ENCODE data around the gene NEDD8.

The NEDD8 gene

GRCh38 chr14:24263848-24264247 lies 31.7 kb upstream of the NEDD8 start:
- DNase-seq (ENCODE audit: low spot score): no peak

GRCh38 chr14:24262821-24263733 lies 30.9 kb upstream of the NEDD8 start, which contains the start of gene TGM1:
TGM1 (minus strand) TSS chr14:24263177; CDS start chr14:24262352, 825 bp downstream.
- no peak for DNase-seq (ENCODE audit: low spot score)

GRCh38 chr14:24261969-24262327 lies 29.8 kb upstream of the NEDD8 start:
- no peak for DNase-seq (ENCODE audit: low spot score)

GRCh38 chr14:24261256-24261968 lies 29.2 kb upstream of the NEDD8 start:
- DNase-seq (ENCODE audit: low spot score): no peak

GRCh38 chr14:24260780-24261157 lies 28.6 kb upstream of the NEDD8 start:
- no peak for DNase-seq (ENCODE audit: low spot score)

GRCh38 chr14:24260026-24260779 lies 28.0 kb upstream of the NEDD8 start:
- no peak for DNase-seq (ENCODE audit: low spot score)

GRCh38 chr14:24259282-24260025 lies 27.3 kb upstream of the NEDD8 start:
- DNase-seq (ENCODE audit: low spot score): no peak

GRCh38 chr14:24258548-24259265 lies 26.5 kb upstream of the NEDD8 start:
- DNase-seq (ENCODE audit: low spot score): no peak

GRCh38 chr14:24258119-24258518 lies 26.0 kb upstream of the NEDD8 start:
- no peak for DNase-seq (ENCODE audit: low spot score)

GRCh38 chr14:24256960-24257359 lies 24.8 kb upstream of the NEDD8 start:
- DNase-seq (ENCODE audit: low spot score): no peak

- no peak for DNase-seq (ENCODE audit: low spot score)
Measured at GRCh38 chr14:24255931-24256711, 24.0 kb upstream of the NEDD8 start.

- DNase-seq (ENCODE audit: low spot score): no peak
Measured at GRCh38 chr14:24255438-24255837, 23.3 kb upstream of the NEDD8 start.

GRCh38 chr14:24254630-24255392 lies 22.6 kb upstream of the NEDD8 start:
- no peak for DNase-seq (ENCODE audit: low spot score)

GRCh38 chr14:24253936-24254335 lies 21.8 kb upstream of the NEDD8 start:
- no peak for DNase-seq (ENCODE audit: low spot score)

GRCh38 chr14:24252289-24253124 lies 20.3 kb upstream of the NEDD8 start:
- no peak for DNase-seq (ENCODE audit: low spot score)

GRCh38 chr14:24251880-24252288 lies 19.7 kb upstream of the NEDD8 start:
- DNase-seq (ENCODE audit: low spot score): no peak

GRCh38 chr14:24250354-24250753 lies 18.2 kb upstream of the NEDD8 start:
- no peak for DNase-seq (ENCODE audit: low spot score)

GRCh38 chr14:24249230-24250021 lies 17.3 kb upstream of the NEDD8 start:
- no peak for DNase-seq (ENCODE audit: low spot score)

All from CD4-positive, alpha-beta T cell treated with Interleukin-6 at 100 ng/mL for 8 hours (primary cell).